HG03521 (cell line): ENCODE measurements around the gene SNX12.

ENCODE experiments used
- ATAC-seq: cut with Tn5 transposase; IDR thresholded peaks from one replicate; pipeline ENCODE4 v1.9.1; 2021; ENCODE audit warnings: mild to moderate bottlenecking, moderate library complexity; ENCODE audit not compliant: unreplicated experiment

The SNX12 gene

GRCh38 chrX:71068044-71068918 is at the start of gene SNX12:
TSS of gene SNX12 (minus strand) at chrX:71068334. CDS start at chrX:71068306, 28 bp downstream.
- ATAC-seq: peak; percentile 96

DNA sequence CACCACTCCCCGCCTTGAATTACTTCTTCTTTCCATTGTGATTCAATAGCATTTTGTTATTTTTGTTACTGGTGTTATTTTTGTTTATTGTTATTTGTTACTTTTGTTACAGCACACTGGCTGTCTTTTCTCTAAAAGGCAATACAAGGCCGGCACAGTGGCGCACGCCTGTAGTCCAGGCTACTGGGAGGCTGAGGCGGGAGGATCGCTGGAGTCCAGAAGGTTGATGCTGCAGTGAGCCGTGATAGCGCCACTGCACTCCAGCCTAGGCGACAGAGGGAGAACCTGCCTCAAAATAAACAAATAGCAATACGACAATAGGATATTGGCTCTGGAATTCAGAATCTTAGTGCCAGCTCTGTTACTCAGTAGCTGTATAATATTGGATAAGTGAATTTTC is 49.2 kb upstream of the SNX12 start:
- ATAC-seq: no peak

DNA sequence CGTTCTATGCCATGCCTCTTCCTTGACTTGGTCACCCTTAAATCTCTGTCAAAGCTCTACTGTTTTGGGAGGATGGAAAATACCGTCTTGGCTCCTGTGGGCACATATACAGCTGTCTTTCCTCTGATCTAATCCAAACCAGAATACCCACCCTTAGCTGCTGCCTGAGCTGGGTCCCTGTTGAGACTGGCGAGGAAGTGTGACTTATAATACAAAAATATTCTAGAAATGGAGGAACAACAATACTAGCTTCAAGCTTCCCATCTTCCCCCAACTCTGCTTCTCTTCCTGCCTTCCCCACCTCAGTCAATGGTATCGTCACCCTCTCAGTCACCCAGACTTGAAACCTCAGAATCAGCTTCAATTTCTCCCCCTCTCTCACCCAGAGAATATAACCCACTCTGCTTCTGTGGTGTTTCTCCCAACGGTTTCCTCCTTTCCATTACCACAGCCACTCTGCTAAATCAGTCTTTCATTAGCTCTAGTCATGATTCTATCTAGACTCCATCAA is 43.8 kb upstream of the SNX12 start:
- no peak for ATAC-seq

- ATAC-seq: peak; percentile 83
Observed at GRCh38 chrX:71111141-71111843, 43.2 kb upstream of the SNX12 start, which contains the start of gene IL2RG. TSS of gene IL2RG (minus strand) at chrX:71111577. CDS start at chrX:71111539, 38 bp downstream.

DNA sequence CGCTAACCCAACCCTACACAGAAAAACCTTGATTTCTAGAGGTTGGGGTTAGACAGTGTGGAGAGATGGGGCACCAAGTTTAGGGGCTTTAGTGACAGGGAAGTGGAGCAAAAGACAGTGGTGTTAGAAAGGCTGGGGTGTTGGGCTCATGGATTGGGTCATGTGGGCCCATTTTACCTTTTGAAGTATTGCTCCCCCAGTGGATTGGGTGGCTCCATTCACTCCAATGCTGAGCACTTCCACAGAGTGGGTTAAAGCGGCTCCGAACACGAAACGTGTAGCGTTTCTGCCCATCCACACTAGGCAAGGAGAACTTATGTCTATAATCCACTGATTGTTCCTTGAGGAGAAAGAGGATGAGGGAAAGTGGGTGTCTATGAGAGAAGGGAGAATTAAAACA is 40.9 kb upstream of the SNX12 start:
- no peak for ATAC-seq

- ATAC-seq: no peak
Observed at GRCh38 chrX:71107762-71108360, 39.7 kb upstream of the SNX12 start.

- no peak for ATAC-seq
Observed at GRCh38 chrX:71107245-71107644, 39.1 kb upstream of the SNX12 start.

- ATAC-seq: no peak
Observed at GRCh38 chrX:71106427-71106826, 38.3 kb upstream of the SNX12 start, which contains the start of gene CXorf65. TSS of gene CXorf65 (minus strand) at chrX:71106740. CDS start at chrX:71106556, 184 bp downstream.

GRCh38 chrX:71105628-71106027 is 37.5 kb upstream of the SNX12 start:
- ATAC-seq: no peak

DNA sequence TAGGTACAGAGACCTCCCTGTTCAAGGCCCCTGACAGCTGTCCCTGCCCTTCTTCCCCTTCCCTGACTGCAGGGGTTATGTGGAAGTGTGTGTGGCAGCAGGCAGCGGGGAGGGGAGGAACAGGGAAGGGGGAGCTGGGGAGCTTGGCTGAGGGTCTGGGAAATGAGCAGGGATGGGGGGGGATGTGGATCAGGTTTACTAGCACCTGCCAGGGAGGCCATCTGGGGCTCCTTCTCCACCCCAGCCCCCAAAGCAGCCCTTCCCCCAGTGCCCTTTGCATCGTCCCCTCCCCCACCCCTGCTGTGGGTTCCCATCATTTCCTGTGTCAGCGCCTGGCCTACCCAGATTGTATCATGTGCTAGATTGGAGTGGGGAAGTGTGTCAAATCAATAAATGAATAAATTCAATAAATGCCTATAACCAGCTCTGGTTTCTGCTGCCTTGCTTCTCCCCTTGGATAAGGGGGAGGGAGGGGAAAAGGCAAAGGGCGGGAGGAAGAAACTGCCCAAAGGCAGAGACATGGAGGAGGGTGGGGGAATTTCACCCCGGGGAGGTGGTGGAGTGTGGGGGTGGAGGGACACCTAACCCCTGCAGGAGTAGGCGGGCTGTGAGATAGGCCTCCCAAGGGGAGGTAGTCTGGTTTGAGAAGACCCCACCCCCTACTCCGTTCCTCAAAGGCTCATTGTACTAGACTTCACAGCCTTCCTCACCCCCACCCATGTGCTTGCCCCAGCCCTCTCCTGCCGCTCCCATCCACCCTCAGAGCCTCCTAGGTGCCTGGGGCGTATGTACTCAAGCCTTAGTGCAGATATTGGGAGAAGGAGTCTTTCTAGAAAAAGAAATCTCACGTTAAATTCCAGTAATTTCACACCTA is 35.2 kb upstream of the SNX12 start:
- no peak for ATAC-seq

GRCh38 chrX:71102292-71102691 is 34.2 kb upstream of the SNX12 start:
- ATAC-seq: no peak

GRCh38 chrX:71100581-71101505 is 32.7 kb upstream of the SNX12 start:
- no peak for ATAC-seq

DNA sequence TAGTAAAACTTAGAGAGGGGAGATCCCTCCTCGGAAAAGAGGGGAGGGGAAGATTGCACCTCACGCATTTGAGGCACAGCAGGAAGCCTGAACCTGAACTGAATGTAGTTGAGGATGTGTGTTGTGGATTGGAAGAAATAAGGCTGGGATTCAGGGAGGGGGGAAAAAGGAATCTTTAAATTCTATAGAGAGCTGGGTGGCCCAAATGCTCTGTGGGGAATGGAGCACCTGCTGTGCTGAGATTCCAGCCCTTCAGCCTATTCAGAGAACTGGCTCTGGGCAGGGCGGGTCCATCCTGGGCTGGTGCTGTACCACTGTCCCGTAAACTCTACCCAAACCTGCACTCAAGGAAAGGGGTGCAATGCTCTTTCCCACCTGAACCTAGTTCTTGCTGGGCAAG is 31.6 kb upstream of the SNX12 start:
- ATAC-seq: no peak

DNA sequence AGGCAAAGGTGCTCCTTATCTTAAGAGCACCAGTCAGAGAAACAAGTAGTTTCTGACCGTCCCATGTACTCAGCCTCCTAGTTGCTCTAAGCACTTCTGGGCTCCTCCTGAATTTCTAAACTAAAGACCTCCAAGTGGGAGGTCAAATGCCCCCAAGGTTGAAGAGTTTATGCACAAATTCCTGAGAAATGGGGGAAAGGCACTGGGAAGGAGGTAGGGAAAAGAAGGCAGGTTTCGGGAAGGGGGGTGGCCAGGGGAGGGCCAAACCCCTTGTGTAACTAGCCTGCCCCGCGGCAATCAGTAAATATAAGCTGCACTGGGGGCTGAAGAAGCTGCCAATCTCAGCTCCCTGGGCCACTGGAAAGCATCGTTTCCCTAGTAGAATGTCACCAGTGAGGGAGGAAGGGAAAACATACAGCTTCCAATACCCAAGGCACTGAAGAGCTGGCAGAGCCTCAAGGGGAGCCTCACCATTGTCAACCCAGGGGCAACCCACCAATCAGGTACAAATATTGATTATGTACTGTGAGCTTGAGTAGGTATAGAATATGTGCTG is 30.9 kb upstream of the SNX12 start:
- no peak for ATAC-seq

DNA sequence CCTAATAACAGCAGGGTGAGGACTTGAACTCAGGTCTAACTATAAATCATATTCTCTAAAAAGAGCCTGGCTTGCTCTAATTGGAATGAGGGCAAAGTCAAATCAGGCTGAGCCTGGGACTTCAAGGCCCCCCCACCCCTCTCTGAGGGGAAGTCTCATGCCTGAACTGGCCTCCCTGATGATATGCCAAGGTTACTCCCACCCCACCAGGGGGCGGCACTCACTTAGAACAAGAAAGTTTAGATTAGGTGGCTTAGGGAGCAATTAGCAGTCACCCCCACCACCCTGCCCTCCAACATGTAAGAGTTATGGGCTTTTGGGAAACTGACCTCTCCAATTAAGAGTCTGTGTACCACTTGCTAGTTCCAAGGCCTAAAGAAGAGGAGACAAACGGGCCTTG is 30.2 kb upstream of the SNX12 start:
- no peak for ATAC-seq

GRCh38 chrX:71096760-71097032 is 28.6 kb upstream of the SNX12 start:
- ATAC-seq: no peak

GRCh38 chrX:71095981-71096759 is 28.0 kb upstream of the SNX12 start:
- no peak for ATAC-seq

- ATAC-seq: peak; percentile 95
Observed at GRCh38 chrX:71095555-71095980, 27.4 kb upstream of the SNX12 start, which contains the start of gene FOXO4. TSS of gene FOXO4 (plus strand) at chrX:71095851. CDS start at chrX:71096529, 678 bp downstream.
